AG10803 (cell line): ENCODE measurements around the gene ABTB2.

ENCODE experiments used
- DNase-seq: peaks from one replicate; pipeline ENCODE4 v3.0.0; 2010; ENCODE audit warnings: low read depth
- H3K4me3 ChIP-seq: 2 replicates; pipeline ENCODE4 v1.5.1; 2011; ENCODE audit warnings: mild to moderate bottlenecking, low read length, control low read depth
- CTCF ChIP-seq: conservative IDR thresholded peaks from 2 replicates; pipeline ENCODE4 v1.5.1; 2011; ENCODE audit warnings: mild to moderate bottlenecking, low read length, control low read depth, inconsistent platforms

The ABTB2 gene

GRCh38 chr11:34349882-34350281, 7.9 kb downstream of the ABTB2 start:
- TF ChIP-seq CTCF = no peak
- DNase-seq = peak; percentile 43
- no peak overlapping the region for H3K4me3 ChIP-seq

GRCh38 chr11:34348919-34349318, 8.9 kb downstream of the ABTB2 start:
- H3K4me3 ChIP-seq = no peak overlapping the region
- DNase-seq = peak; percentile 51
- TF ChIP-seq CTCF = no peak

- no peak overlapping the region for H3K4me3 ChIP-seq
- TF ChIP-seq CTCF = no peak
- peak; percentile 68 for DNase-seq
Observed at GRCh38 chr11:34348096-34348495, 9.7 kb downstream of the ABTB2 start.

DNA sequence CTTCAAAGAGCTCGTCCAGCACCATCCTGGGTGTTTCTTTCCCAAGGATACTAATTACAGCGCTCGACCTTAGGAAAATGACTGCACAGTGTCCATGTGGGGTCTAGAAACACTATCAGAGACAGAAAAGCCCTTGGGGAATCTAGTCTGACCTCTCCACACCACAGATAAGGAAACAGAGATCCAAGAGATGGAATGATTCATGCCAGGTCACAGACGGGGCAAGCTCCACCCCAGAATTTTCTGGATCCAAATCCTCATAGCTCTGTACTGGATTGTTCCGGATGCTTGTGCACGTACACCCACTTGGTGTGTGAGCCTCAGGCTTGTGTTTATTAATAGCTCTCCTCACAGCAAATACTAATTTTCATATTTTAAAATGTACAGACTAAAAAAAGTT, 11.3 kb downstream of the ABTB2 start:
- no peak for TF ChIP-seq CTCF
- H3K4me3 ChIP-seq = no peak overlapping the region
- DNase-seq = peak; percentile 57

GRCh38 chr11:34345991-34346480, 11.8 kb downstream of the ABTB2 start:
- H3K4me3 ChIP-seq = no peak overlapping the region
- DNase-seq = peak; percentile 44
- TF ChIP-seq CTCF = no peak

- TF ChIP-seq CTCF = no peak
Observed at GRCh38 chr11:34345540-34345876, 12.3 kb downstream of the ABTB2 start.

GRCh38 chr11:34344768-34345539, 12.9 kb downstream of the ABTB2 start:
- H3K4me3 ChIP-seq = no peak overlapping the region
- no peak for TF ChIP-seq CTCF
- peak; percentile 97 for DNase-seq

More at GRCh38 chr11:34345540-34345876, 12.3 kb downstream of the ABTB2 start:
- H3K4me3 ChIP-seq = no peak overlapping the region
- DNase-seq = no peak
